ENCODE measurements around the gene DDX39A.

DDX39A gene

GRCh38 chr19:14441041-14441938 lies 22.1 kb upstream of the DDX39A start:
- Mint-ChIP-seq H3K27me3 (no peaks in the 10 kb centered on the region), H3K27ac (no peak overlapping the region), H3K36me3 (peaks cover 10% of the 10 kb centered on the region), H3K9me3 (no peaks in the 10 kb centered on the region), H3K4me3 (peak overlapping the region; percentile 94), H3K4me1 (peaks cover 44% of the 10 kb centered on the region)

- Mint-ChIP-seq H3K27ac (peak overlapping the region; percentile 93), H3K27me3 (no peaks in the 10 kb centered on the region), H3K4me1 (peaks cover 48% of the 10 kb centered on the region), H3K36me3 (peaks cover 8% of the 10 kb centered on the region), H3K9me3 (no peaks in the 10 kb centered on the region), H3K4me3 (peak overlapping the region; percentile 94)
Observed at GRCh38 chr19:14440049-14440448, 20.9 kb upstream of the DDX39A start.

GRCh38 chr19:14439014-14439413 lies 19.9 kb upstream of the DDX39A start:
- H3K27me3 Mint-ChIP-seq, result no peaks in the 10 kb centered on the region
- H3K27ac Mint-ChIP-seq, result peak overlapping the region; percentile 65
- peaks cover 53% of the 10 kb centered on the region for H3K4me1 Mint-ChIP-seq
- peaks cover 8% of the 10 kb centered on the region for H3K36me3 Mint-ChIP-seq
- peak overlapping the region; percentile 66 for H3K4me3 Mint-ChIP-seq
- no peaks in the 10 kb centered on the region for H3K9me3 Mint-ChIP-seq

GRCh38 chr19:14437578-14438140 lies 18.5 kb upstream of the DDX39A start:
- Mint-ChIP-seq H3K4me1 (peaks cover 51% of the 10 kb centered on the region), H3K4me3 (peak overlapping the region; percentile 9), H3K9me3 (no peaks in the 10 kb centered on the region), H3K36me3 (peaks cover 3% of the 10 kb centered on the region), H3K27me3 (no peaks in the 10 kb centered on the region), H3K27ac (peak overlapping the region; percentile 81)

- peak overlapping the region; percentile 93 for H3K27ac Mint-ChIP-seq
- peak overlapping the region; percentile 42 for H3K4me3 Mint-ChIP-seq
- H3K9me3 Mint-ChIP-seq, result no peaks in the 10 kb centered on the region
- no peaks in the 10 kb centered on the region for H3K27me3 Mint-ChIP-seq
- H3K4me1 Mint-ChIP-seq, result peaks cover 56% of the 10 kb centered on the region
- H3K36me3 Mint-ChIP-seq, result peaks cover 3% of the 10 kb centered on the region
Observed at GRCh38 chr19:14435320-14436050, 16.3 kb upstream of the DDX39A start.

GRCh38 chr19:14434543-14435319 lies 15.6 kb upstream of the DDX39A start:
- Mint-ChIP-seq H3K9me3 (no peaks in the 10 kb centered on the region), H3K4me1 (peaks cover 50% of the 10 kb centered on the region), H3K27me3 (no peaks in the 10 kb centered on the region), H3K4me3 (peak overlapping the region; percentile 83), H3K27ac (peak overlapping the region; percentile 93), H3K36me3 (no peaks in the 10 kb centered on the region)

- Mint-ChIP-seq H3K4me3 (peak overlapping the region; percentile 83), H3K27ac (peak overlapping the region; percentile 93), H3K9me3 (no peaks in the 10 kb centered on the region), H3K27me3 (no peaks in the 10 kb centered on the region), H3K4me1 (peaks cover 42% of the 10 kb centered on the region), H3K36me3 (no peaks in the 10 kb centered on the region)
Observed at GRCh38 chr19:14433554-14434501, 14.7 kb upstream of the DDX39A start.

- Mint-ChIP-seq H3K4me3 (peak within 1 kb of the TSS; percentile 84), H3K27ac (peak within 1 kb of the TSS; percentile 93), H3K27me3 (no peaks in the 10 kb centered on the region), H3K9me3 (no peaks in the 10 kb centered on the region), H3K36me3 (no peaks in the 10 kb centered on the region), H3K4me1 (peaks cover 33% of the 10 kb centered on the region)
Observed at GRCh38 chr19:14432791-14433553, 13.8 kb upstream of the DDX39A start, which contains the start of gene PKN1. TSS of gene PKN1 (plus strand) at chr19:14433306. CDS start at chr19:14433522, 216 bp downstream.

GRCh38 chr19:14430712-14431111 lies 11.6 kb upstream of the DDX39A start:
- Mint-ChIP-seq H3K4me3 (peak overlapping the region; percentile 6), H3K4me1 (peaks cover 32% of the 10 kb centered on the region), H3K27ac (peak overlapping the region; percentile 80), H3K9me3 (no peaks in the 10 kb centered on the region), H3K36me3 (no peaks in the 10 kb centered on the region), H3K27me3 (no peaks in the 10 kb centered on the region)

GRCh38 chr19:14428882-14429416 lies 9.8 kb upstream of the DDX39A start:
- H3K27me3 Mint-ChIP-seq, result no peaks in the 10 kb centered on the region
- peaks cover 18% of the 10 kb centered on the region for H3K4me1 Mint-ChIP-seq
- no peak overlapping the region for H3K27ac Mint-ChIP-seq
- H3K36me3 Mint-ChIP-seq, result no peaks in the 10 kb centered on the region
- H3K9me3 Mint-ChIP-seq, result no peaks in the 10 kb centered on the region
- no peak overlapping the region for H3K4me3 Mint-ChIP-seq

- Mint-ChIP-seq H3K36me3 (no peaks in the 10 kb centered on the region), H3K27ac (no peak overlapping the region), H3K4me1 (peaks cover 15% of the 10 kb centered on the region), H3K27me3 (no peaks in the 10 kb centered on the region), H3K4me3 (no peak overlapping the region), H3K9me3 (no peaks in the 10 kb centered on the region)
Observed at GRCh38 chr19:14427461-14427860, 8.3 kb upstream of the DDX39A start.

- no peak overlapping the region for H3K27ac Mint-ChIP-seq
- H3K9me3 Mint-ChIP-seq, result no peaks in the 10 kb centered on the region
- H3K27me3 Mint-ChIP-seq, result no peaks in the 10 kb centered on the region
- H3K36me3 Mint-ChIP-seq, result no peaks in the 10 kb centered on the region
- H3K4me1 Mint-ChIP-seq, result peaks cover 4% of the 10 kb centered on the region
- no peak overlapping the region for H3K4me3 Mint-ChIP-seq
Observed at GRCh38 chr19:14425696-14426138, 6.6 kb upstream of the DDX39A start.

- Mint-ChIP-seq H3K4me1 (peaks cover 36% of the 10 kb centered on the region), H3K9me3 (no peaks in the 10 kb centered on the region), H3K36me3 (peaks cover 19% of the 10 kb centered on the region), H3K27me3 (no peaks in the 10 kb centered on the region), H3K4me3 (peak overlapping the region; percentile 99), H3K27ac (peak overlapping the region; percentile 100)
Observed at GRCh38 chr19:14418856-14419105, 360 bp downstream of the DDX39A start.
